Stimulated activated CD4-positive, alpha-beta T cell treated with anti-CD3 and anti-CD28 coated beads, Interleukin-2, amount 100 ng/mL, for 48 hours (primary cell): Measurements from ENCODE around the gene DHDH.

ENCODE experiments used
- DNase-seq, 2 donors: peaks; one replicate each; pipeline ENCODE4 v3.0.0-alpha.2; 2020

Gene DHDH

DNA sequence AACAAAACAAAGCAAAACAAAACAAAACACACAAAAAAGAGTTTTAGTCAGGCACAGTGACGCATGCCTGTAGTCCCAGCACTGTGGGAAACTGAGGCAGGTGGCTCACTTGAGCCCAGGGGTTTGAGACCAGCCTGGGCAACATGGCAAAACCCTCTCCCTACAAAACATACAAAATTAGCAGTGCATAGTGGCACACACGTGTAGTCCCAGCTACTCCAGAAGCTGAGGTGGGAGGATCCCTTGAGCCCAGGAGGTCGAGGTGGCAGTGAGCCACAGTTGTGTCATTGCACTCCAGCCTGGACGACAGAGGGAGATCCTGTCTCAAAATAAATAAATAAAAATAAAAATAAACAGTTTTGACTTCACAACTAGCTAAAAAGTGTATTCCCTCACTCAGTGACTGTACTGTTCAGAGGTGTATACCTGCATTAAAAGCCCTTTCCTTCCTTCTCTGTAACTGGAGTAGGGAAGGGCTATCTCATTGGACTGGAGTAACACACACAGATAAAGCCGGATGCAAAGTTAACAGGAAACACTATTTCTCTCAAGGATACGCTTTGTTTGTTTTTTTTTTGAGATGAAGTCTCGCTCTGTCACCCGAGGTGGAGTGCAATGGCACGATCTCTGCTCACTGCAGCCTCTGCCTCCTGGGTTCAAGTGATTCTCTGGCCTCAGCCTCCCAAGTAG lies 17.5 kb downstream of the DHDH start:
- DNase-seq = no peak

DNA sequence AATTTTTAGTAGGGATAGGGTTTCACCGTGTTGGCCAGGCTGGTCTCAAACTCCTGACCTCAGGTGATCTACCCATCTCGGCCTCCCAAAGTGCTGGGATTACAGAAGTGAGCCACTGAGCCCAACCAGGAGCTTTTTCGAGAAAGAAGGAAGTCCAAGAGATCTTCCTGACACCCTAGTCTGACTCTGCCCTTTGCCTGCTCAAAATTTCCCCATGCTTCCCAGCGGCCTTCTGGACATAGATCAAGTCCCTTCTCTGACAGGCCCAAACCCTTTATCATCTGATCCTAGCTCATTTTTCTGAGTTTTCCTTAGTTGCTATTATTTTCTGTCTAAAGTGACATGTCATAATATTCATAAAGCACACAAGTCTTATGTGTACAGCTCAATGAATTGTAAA lies 19.6 kb downstream of the DHDH start:
- DNase-seq = no peak

DNA sequence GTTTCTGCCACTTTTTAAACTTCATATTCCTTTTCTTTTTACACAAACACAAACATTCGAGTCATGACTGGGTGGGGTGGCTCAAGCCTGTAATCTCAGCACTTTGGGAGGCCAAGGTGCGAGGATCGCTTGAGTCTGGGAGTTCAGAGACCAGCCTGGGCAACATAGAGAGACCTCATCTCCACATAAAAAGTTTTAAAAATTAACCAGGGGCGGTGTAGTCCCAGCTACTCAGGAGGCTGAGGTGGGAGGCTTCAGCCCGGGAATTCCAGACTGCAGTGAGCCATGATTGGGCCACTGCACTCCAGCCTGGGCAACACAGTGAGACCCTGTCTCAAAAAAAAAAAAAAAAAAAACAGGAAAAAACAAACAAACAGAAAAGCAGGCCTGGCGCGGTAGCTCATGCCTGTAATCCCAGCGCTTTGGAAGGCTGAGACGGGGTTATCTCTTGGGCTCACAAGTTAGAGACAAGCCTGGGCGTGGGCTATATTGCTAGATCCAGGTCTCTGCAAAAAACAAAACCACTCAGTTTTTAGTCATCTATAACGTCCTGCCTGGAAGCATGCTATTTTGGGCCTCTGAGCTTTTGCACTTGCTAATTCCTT lies 20.6 kb downstream of the DHDH start:
- no peak for DNase-seq

DNA sequence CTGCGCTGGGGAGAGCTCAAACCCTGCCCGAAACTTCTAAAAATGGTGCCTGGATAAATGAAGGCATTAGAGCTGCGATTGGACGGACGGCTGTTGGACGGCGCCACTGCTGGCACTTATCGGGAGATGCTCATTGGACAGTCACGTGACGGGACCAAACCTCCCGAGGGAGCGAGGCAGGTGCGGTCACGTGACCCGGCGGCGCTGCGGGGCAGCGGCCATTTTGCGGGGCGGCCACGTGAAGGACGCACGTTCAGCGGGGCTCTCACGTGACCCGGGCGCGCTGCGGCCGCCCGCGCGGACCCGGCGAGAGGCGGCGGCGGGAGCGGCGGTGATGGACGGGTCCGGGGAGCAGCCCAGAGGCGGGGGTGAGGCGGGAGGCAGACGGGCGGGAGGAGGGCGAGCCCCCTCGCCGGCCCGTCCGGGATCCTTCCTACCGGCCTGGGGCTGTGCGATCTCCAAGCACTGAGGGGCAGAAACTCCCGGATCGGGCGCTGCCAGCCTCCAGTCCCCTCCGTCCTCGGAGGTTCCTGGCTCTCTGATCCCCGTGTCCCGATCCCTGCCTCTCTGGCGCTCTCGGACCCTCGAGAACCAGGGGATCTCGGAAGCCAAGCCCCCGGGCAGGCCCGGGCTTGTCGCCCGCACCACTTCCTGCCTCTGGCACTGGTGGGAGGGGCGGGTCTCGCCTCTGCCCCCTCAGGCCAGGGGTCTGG lies 21.3 kb downstream of the DHDH start, which contains the start of gene BAX:
Gene BAX, plus strand, starts transcription at position 281 of the 713 bp plus-strand sequence. Its CDS starts 54 bp downstream, at position 335.
- DNase-seq = peak; percentile 95 to 97

DNA sequence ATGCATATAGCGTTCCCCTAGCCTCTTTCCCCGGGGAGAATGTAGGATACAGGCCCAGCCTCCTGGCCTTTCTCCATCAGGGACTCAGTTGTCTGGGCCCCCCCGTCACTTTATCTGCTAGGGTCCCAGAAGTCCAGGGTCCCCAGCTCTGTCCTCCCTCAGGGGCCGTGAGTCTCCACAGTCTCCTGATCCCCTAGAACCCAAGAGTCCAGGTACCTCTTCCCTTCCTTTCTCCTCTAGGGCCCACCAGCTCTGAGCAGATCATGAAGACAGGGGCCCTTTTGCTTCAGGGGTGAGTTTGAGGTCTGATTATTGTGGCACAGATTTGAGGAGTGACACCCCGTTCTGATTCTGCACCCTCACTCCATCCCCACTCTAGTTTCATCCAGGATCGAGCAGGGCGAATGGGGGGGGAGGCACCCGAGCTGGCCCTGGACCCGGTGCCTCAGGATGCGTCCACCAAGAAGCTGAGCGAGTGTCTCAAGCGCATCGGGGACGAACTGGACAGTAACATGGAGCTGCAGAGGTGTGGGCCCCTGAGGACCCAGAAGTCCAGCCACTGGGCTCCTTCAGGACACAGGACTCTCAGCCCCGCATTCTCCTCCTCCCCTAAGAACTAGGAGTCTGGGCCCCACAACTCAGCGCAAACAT lies 21.9 kb downstream of the DHDH start:
- DNase-seq = no peak

DNA sequence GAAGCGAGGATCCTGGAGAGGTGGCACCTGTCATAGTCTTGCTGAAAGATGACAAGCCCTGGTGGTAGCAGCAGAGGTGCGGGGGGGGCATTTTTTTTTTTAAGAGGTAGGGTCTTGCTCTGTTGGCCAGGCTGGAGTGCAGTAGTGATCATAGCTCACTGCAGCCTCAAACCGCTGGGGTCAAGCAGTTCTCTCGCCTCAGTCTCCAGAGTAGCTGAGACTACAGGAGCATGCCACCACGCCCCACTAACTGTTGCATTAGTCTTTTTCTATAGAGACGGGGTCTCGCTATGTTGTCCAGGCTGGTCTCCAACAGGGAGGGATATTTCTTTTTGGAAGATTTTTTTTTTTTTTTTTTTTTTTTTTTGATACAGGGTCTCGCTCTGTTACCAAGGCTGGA lies 24.5 kb downstream of the DHDH start:
- DNase-seq = no peak

DNA sequence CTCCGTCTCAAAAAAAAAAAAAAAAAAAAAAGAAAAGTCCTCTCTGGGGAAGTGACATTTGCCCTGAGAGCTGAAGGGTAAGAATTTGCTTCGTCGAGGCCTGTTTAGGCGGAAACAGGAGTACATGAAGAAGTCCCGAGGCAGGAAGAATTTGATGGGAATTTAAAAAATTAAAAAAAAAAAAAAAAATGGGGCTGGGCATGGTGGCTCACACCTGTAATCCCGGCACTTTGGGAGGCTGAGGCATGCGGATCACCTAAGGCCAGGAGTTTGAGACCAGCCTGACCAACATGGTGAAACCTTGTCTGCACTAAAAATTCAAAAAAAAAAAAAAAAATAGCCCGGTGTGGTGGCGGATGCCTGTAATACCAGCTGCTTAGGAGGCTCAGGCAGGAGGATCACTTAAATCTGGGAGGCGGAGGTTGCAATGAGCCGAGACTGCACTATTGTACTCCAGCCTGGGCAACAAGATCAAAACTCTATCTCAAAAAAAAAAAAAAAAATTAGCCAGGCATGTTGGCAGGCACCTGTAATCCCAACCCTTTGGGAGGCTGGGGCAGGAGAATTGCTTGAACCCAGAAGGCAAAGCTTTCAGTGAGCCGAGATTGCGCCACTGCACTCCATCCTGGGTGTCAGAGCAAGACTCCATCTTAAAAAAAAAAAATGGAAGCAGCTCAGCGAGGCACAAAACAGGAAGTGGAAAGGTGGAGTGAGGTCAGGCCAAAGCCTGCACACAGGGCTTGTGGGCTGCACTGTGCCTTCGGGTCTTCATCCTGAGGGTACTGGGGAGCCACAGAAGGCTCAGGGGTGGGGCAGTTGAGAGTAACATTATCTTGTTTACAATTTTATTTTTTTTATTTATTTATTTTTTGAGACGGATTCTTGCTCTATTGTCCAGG lies 26.1 kb downstream of the DHDH start:
- DNase-seq = no peak

DNA sequence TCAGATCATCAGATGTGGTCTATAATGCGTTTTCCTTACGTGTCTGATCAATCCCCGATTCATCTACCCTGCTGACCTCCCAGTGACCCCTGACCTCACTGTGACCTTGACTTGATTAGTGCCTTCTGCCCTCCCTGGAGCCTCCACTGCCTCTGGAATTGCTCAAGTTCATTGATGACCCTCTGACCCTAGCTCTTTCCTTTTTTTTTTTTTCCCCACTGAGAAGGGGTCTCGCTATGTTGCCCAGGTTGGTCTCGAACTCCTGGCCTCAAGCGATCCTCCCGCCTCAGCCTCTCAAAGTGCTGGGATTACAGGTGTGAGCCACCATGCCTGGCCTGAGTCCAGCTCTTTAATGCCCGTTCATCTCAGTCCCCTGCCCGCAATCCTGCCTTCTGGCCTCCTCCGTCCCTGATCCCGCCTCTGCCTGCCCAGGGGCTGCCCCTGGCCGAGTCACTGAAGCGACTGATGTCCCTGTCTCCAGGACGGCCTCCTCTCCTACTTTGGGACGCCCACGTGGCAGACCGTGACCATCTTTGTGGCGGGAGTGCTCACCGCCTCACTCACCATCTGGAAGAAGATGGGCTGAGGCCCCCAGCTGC lies 27.7 kb downstream of the DHDH start:
- DNase-seq = no peak

DNA sequence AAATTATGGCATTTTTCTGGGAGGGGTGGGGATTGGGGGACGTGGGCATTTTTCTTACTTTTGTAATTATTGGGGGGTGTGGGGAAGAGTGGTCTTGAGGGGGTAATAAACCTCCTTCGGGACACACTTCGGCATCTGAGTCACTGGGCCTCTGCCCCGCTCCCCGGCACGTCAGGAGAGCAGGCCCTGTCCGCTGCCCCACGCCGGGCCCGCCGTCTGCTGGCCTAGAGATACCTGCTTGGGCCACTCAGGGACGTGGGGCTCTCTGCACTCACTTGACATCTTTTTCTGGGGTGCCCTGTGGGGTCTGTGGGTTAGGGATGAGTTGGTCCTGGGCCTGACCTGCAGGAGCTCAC lies 28.2 kb downstream of the DHDH start:
- no peak for DNase-seq

DNA sequence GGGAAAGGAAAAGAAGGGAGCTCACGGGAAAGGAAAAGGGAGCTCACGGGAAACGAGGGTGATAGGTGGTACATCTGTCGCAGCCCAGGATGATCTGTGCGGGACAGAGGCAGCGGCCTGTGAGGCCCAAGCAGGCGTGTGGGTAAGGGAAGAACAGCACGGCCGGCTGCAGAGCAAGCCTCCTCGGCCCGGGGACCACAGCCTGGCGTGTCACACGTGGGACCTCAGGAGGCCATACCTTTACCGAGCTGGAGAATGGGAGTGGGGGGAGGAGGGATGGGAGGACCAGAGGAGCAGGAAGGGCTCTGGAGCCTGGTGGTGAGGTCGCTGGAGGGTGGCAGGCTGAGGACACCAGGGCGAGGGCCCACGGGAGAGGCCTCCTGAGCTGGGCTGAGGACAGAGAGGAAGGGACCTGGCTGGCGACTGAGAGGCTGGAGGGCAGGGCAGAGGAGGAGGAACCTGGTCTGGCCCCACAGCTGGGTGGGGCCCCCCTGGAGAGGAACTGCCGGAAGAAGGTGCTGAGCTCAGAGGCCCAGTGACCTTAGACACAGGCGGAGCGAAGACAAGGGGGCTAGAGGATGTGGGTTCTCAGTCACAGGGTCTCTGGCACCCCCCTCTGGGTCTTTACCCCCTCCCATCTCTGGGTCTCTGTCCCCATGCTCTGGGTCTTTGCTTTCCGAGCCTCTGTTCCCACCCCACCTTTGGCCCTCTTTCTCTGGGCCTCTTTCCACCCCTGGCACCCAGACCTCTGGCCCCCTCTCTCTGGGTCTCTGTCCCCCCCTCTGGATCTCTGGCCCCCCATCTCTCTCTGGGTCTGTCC lies 28.7 kb downstream of the DHDH start:
- peak in 1 of 2 donors; percentile 42 for DNase-seq

DNA sequence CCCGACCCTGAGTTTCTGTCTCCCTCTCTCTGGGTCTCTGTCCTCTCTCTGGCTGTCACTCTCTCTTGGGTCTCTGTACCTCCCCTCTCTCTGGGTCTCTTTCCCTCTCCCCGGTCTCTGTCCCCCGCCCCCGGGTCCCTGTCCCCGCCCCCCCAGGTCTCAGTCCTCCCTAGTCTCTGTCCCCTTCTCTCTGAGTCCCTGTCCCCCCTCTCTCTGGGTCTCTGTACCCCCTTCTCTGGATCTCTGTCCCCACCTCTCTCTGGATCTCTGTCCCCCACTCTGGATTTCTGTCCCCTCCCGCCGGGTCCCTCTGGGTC lies 29.3 kb downstream of the DHDH start:
- no peak for DNase-seq

DNA sequence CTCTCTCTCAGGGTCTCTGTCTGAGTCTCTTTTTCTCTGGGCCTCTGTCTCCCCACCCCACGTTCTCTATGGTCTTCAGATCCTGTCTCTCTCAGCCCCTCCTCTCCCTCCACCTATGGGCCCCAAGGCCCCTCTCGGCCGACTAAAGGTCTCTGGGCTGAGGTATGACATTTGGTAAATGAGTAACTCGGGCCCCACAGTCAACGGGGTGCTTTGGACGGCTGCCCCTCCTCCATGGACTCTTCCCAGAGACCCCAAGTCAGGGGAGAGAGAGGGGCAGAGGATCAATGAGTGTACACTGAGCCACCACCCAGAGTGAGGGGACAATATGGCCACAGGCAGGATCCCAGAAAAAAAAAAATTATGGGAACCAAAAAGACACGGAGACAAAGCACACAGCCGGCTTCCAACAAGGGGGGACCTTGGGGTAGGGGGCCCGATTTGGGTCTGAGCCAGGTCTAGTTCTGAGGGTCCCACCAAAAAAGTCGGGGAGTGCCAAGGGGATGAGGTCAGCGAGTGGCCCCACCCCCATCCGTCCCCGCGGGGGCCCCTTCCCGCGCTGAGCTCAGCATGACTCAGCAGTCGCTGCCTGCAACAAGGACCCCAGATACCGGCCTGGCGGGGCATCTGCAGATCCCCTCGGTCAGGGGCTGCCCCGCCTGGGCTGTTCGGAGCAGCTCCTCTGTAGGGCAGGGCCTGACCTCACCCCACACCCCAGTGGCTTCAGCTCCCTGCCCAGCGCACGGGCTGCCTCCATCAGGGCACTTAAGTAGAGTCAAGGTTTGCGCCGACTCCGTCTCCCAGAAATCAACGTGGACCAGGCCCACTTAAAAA lies 30.1 kb downstream of the DHDH start:
- peak; percentile 57 to 58 for DNase-seq

DNA sequence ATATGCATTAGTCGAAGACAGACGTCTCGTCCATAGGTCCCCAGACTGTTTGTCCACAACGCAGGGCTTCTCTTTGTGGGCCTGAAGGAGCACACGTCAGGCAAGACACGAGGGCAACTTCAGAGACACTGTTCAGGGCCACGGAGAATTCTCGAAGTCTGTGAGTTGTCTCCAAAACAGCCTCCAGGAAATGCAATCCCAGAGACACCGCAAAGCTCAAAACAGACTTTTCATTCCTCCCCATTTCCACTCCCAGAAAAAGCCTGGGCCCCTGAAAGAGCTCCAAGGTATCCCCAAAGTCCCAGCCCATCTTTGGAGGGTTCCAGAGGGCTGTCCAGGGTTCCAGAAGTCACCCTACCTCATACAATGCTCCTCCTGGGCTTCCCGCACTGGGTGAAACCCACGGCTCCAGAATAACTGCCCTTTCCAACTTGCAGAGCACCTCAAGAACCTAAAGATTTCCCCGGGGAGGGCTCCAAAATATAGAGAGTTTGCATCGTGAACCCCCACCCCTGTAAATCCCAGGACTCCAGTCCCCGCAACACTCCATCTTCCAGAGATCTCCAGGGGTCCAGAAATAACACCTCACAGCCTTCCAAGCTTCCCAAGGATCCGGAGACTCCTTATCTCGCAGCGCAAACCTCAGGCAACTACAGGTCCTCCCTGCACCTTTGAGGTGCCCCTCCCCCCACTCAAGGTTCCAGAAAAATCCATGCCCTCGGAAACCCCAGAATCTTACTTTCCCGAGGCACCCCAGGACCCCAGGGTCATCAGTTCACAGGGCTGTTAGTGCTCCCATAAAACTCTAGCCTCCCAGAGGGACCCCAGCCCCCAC lies 30.9 kb downstream of the DHDH start:
- DNase-seq = no peak

DNA sequence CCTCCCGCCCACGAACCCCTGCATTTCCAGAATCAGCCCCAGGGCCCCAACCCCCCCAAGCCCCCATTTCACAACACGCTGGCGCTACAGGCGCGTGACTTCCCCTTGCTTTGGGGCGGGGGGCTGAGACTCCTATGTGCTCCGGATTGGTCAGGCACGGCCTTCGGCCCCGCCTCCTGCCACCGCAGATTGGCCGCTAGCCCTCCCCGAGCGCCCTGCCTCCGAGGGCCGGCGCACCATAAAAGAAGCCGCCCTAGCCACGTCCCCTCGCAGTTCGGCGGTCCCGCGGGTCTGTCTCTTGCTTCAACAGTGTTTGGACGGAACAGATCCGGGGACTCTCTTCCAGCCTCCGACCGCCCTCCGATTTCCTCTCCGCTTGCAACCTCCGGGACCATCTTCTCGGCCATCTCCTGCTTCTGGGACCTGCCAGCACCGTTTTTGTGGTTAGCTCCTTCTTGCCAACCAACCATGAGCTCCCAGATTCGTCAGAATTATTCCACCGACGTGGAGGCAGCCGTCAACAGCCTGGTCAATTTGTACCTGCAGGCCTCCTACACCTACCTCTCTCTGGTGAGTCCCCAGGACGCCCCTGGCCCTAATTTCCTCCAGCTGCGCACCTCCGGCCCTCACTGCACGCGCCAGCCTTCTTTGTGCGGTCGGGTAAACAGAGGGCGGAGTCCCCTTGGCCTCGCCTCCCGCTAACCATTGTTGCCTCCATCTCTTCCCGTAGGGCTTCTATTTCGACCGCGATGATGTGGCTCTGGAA lies 31.7 kb downstream of the DHDH start, which contains the start of gene FTL:
Gene FTL, plus strand, starts transcription at position 270 of the 766 bp plus-strand sequence. Its CDS starts 199 bp downstream, at position 469.
- peak; percentile 85 for DNase-seq

DNA sequence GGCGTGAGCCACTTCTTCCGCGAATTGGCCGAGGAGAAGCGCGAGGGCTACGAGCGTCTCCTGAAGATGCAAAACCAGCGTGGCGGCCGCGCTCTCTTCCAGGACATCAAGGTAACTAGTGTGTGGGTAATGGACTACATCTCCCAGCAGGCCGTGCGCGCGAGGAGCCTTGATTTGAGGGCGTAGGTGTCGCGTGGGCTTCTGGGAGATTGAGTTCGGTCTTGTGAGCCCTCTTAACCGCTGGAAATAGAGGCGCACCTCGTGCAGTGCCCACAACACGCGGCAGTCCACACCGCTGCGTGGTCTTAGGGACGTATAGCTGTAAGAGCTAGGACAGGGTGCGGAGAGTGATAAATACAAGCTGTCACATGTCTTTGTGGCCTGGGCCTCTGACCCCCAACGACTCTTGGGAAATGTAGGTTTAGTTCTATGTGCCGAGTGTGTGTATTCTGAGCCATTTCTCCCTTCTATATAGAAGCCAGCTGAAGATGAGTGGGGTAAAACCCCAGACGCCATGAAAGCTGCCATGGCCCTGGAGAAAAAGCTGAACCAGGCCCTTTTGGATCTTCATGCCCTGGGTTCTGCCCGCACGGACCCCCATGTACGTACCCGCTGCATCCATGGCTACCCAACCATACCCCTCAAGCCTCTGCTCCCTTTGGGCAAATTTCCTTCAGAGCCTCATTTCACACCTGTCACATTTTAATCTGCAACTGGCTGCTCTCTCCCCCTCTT lies 32.5 kb downstream of the DHDH start:
- peak; percentile 79 to 81 for DNase-seq

DNA sequence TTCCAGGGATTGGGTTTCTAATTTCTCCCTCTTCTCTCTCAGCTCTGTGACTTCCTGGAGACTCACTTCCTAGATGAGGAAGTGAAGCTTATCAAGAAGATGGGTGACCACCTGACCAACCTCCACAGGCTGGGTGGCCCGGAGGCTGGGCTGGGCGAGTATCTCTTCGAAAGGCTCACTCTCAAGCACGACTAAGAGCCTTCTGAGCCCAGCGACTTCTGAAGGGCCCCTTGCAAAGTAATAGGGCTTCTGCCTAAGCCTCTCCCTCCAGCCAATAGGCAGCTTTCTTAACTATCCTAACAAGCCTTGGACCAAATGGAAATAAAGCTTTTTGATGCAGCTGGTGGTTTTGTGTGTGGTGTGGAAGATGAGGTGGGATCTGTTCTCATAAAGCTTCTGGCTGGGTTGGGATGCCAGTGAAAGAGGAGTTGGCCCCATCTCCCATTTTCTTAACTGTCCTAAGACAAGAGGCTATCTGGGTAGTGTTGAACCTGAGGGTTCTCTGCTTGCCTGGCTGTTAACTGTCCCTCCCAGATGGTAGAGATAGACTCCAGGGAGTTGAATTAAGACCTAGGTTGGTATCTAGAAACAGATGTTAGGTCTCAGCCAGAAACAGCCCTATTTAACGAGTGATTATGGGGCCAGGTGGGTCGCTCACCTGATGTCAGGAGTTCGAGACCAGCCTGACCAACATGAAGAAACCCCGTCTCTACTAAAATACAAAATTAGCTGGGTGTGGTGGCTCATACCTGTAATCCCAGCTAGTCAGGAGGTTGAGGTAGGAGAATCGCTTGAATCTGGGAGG lies 33.2 kb downstream of the DHDH start:
- no peak for DNase-seq
